ENCODE measurements around the gene KIF13A.

Gene KIF13A

GRCh38 chr6:17831135-17831534, 156.3 kb downstream of the KIF13A start:
- peak; percentile 90 for DNase-seq (ENCODE audit: low read depth)
- H3K4me3 ChIP-seq (ENCODE audit: low read length) = no peak overlapping the region
- peak; percentile 18; the same call in 1 of the 2 replicates for TF ChIP-seq CTCF (conservative IDR thresholded peaks at IDR 0.05; ENCODE audit: low read length)

GRCh38 chr6:17829905-17830304, 157.5 kb downstream of the KIF13A start:
- no peak for DNase-seq (ENCODE audit: low read depth)
- no peak for TF ChIP-seq CTCF (conservative IDR thresholded peaks at IDR 0.05; ENCODE audit: low read length)
- H3K4me3 ChIP-seq (ENCODE audit: low read length) = no peak overlapping the region

GRCh38 chr6:17828149-17828548, 159.3 kb downstream of the KIF13A start:
- H3K4me3 ChIP-seq (ENCODE audit: low read length) = no peak overlapping the region
- DNase-seq (ENCODE audit: low read depth) = no peak
- TF ChIP-seq CTCF (conservative IDR thresholded peaks at IDR 0.05; ENCODE audit: low read length) = no peak

GRCh38 chr6:17826301-17826700, 161.1 kb downstream of the KIF13A start:
- no peak for DNase-seq (ENCODE audit: low read depth)
- no peak overlapping the region for H3K4me3 ChIP-seq (ENCODE audit: low read length)
- no peak for TF ChIP-seq CTCF (conservative IDR thresholded peaks at IDR 0.05; ENCODE audit: low read length)

GRCh38 chr6:17820055-17820454, 167.4 kb downstream of the KIF13A start:
- no peak for TF ChIP-seq CTCF (conservative IDR thresholded peaks at IDR 0.05; ENCODE audit: low read length)
- no peak for DNase-seq (ENCODE audit: low read depth)
- no peak overlapping the region for H3K4me3 ChIP-seq (ENCODE audit: low read length)

- peak; percentile 3 for DNase-seq (ENCODE audit: low read depth)
- H3K4me3 ChIP-seq (ENCODE audit: low read length) = no peak overlapping the region
- TF ChIP-seq CTCF (conservative IDR thresholded peaks at IDR 0.05; ENCODE audit: low read length) = no peak
These were observed 169.7 kb downstream of the KIF13A start for GRCh38 chr6:17817763-17818162.

GRCh38 chr6:17816921-17817611, 170.4 kb downstream of the KIF13A start:
- no peak; the same call in 1 of the 2 replicates for TF ChIP-seq CTCF (conservative IDR thresholded peaks at IDR 0.05; ENCODE audit: low read length)
- peak; percentile 23 for DNase-seq (ENCODE audit: low read depth)
- no peak overlapping the region for H3K4me3 ChIP-seq (ENCODE audit: low read length)
